Mucosa of descending colon (tissue), 3 donors: ENCODE measurements around the gene TENM4. TPM values are rescaled to one million over a fixed set of nuclear protein-coding genes. Genes with fewer than 3 reads are reported as not detected.
"Not testable (repeated sequence)": the region's sequence is repeated elsewhere in the genome, so short reads cannot be mapped to it uniquely, and the experiment has no call there.

Experiments
- ATAC-seq: fragments of 200-7000 bp; cut with Tn5 transposase; one replicate; pipeline ENCODE4 v1.9.1; 2020; ENCODE audit warnings: mild to moderate bottlenecking, moderate library complexity
- DNase-seq, 3 donors: peaks; one replicate each; pipeline ENCODE4 v3.0.0-alpha.2; 2020
- H3K36me3 ChIP-seq: fragments of 200-600 bp; one replicate; pipeline ENCODE4 v1.8.0; 2021; ENCODE audit warnings: low read depth, mild to moderate bottlenecking
- H3K4me1 ChIP-seq: fragments of 200-600 bp; one replicate; pipeline ENCODE4 v1.8.0; 2021; ENCODE audit warnings: low read depth, mild to moderate bottlenecking
- H3K4me3 ChIP-seq: fragments of 200-600 bp; one replicate; pipeline ENCODE4 v1.8.0; 2021; ENCODE audit warnings: mild to moderate bottlenecking
- H3K9me3 ChIP-seq: fragments of 200-600 bp; one replicate; pipeline ENCODE4 v1.8.0; 2021; ENCODE audit warnings: mild to moderate bottlenecking
- intact Hi-C, 2 donors: fragments of 100-400 bp; cut with DNase I in 1 of 2; cut with micrococcal nuclease in 1 of 2; formaldehyde crosslinking; loops; one replicate each; pipeline versions ENCODE4 v1.11.0 to v1.11.1; 2022; cut with DNase I, micrococcal nuclease
- total RNA-seq, 3 donors: library from RNA; stranded (reverse); fragmentation: NEBNext Ultra II Directional in 2 of 3; extraction: Animal tissue kit (Norgen Biotek cat#: 25700) in 2 of 3; gene quantifications; one replicate each; pipeline versions ENCODE4 v1.2.1 to v1.2.4, GENCODE V29; 2021 to 2023
- TF ChIP-seq, protein P1 (sequence below): fragments of 200-600 bp; IDR thresholded peaks from one replicate; pipeline ENCODE4 v1.8.0; 2022; ENCODE audit warnings: antibody characterized with exemption, mild to moderate bottlenecking
- donor health status: DM: no; HTN: no; CAD: no; lungs with moderate emphysema.
- donor health status: DM: no; HTN: no; CAD: no.
- donor health status: DM: no; HTN: yes; CAD: no.

Gene TENM4
- total RNA-seq, 3 donors from 2014 or later = 0.70 to 1.6 (median 1.2) TPM

GRCh38 chr11:78643676-78644056, 797.2 kb downstream of the TENM4 start:
- Histone ChIP-seq H3K4me1 (no peaks in the 10 kb centered on the region), H3K4me3 (no peak overlapping the region), H3K9me3 (no peaks in the 10 kb centered on the region), H3K36me3 (no peaks in the 10 kb centered on the region)
- ATAC-seq = no peak
- intact Hi-C loops = loop anchor here (10.0 kb wide), 3 partner anchors 161 to 451 kb away; no protein-coding TSS in a partner anchor
- DNase-seq = no peak
- TF ChIP-seq, protein P1, sequence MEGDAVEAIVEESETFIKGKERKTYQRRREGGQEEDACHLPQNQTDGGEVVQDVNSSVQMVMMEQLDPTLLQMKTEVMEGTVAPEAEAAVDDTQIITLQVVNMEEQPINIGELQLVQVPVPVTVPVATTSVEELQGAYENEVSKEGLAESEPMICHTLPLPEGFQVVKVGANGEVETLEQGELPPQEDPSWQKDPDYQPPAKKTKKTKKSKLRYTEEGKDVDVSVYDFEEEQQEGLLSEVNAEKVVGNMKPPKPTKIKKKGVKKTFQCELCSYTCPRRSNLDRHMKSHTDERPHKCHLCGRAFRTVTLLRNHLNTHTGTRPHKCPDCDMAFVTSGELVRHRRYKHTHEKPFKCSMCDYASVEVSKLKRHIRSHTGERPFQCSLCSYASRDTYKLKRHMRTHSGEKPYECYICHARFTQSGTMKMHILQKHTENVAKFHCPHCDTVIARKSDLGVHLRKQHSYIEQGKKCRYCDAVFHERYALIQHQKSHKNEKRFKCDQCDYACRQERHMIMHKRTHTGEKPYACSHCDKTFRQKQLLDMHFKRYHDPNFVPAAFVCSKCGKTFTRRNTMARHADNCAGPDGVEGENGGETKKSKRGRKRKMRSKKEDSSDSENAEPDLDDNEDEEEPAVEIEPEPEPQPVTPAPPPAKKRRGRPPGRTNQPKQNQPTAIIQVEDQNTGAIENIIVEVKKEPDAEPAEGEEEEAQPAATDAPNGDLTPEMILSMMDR = no peak

- no peak for DNase-seq
Observed at GRCh38 chr11:78642979-78643675, 797.7 kb downstream of the TENM4 start.

DNA sequence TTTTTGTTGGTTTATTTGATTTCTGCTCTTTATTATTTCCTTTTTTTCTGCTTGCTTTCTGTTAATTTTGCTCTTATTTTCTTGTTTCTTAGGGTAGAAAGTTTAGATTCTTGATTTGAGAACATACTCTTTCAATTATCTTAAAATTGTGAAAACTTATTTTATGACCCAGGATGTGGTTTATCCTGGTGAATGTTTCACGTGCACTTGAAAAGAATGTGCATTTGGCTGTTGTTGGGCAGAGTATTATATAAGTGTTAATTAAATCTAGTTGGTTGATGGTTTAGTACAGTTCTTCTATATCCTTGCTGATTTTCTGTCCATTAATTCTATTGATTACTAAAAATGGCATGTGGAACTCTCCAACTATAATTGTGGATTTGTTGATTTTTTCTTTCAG, 799.3 kb downstream of the TENM4 start:
- DNase-seq (no peak), ATAC-seq (no peak)
- H3K4me3 ChIP-seq = no peak overlapping the region
- H3K36me3 ChIP-seq = no peaks in the 10 kb centered on the region
- no peaks in the 10 kb centered on the region for H3K9me3 ChIP-seq
- intact Hi-C loops = loop anchor here (10.0 kb wide), 3 partner anchors 163 to 453 kb away; no protein-coding TSS in a partner anchor
- no peaks in the 10 kb centered on the region for H3K4me1 ChIP-seq
- TF ChIP-seq, protein P1 = no peak

More at GRCh38 chr11:78642979-78643675, 797.7 kb downstream of the TENM4 start:
- Histone ChIP-seq H3K4me1 (no peaks in the 10 kb centered on the region), H3K36me3 (no peaks in the 10 kb centered on the region), H3K4me3 (no peak overlapping the region), H3K9me3 (no peaks in the 10 kb centered on the region)
- intact Hi-C loops = loop anchor here (10.0 kb wide), 3 partner anchors 162 to 452 kb away; no protein-coding TSS in a partner anchor
- TF ChIP-seq, protein P1 = no peak
- no peak for ATAC-seq

GRCh38 chr11:78638704-78639380, 802.0 kb downstream of the TENM4 start:
- Histone ChIP-seq H3K4me3 (no peak overlapping the region), H3K9me3 (no peaks in the 10 kb centered on the region), H3K36me3 (no peaks in the 10 kb centered on the region), H3K4me1 (no peaks in the 10 kb centered on the region)
- ATAC-seq (no peak), DNase-seq (no peak)
- intact Hi-C loops = no loop called here
- TF ChIP-seq, protein P1 = no peak

GRCh38 chr11:78637527-78637926, 803.3 kb downstream of the TENM4 start:
- ATAC-seq, H3K4me3 ChIP-seq, H3K4me1 ChIP-seq, DNase-seq, H3K9me3 ChIP-seq, intact Hi-C loops, H3K36me3 ChIP-seq: not testable (repeated sequence)

DNA sequence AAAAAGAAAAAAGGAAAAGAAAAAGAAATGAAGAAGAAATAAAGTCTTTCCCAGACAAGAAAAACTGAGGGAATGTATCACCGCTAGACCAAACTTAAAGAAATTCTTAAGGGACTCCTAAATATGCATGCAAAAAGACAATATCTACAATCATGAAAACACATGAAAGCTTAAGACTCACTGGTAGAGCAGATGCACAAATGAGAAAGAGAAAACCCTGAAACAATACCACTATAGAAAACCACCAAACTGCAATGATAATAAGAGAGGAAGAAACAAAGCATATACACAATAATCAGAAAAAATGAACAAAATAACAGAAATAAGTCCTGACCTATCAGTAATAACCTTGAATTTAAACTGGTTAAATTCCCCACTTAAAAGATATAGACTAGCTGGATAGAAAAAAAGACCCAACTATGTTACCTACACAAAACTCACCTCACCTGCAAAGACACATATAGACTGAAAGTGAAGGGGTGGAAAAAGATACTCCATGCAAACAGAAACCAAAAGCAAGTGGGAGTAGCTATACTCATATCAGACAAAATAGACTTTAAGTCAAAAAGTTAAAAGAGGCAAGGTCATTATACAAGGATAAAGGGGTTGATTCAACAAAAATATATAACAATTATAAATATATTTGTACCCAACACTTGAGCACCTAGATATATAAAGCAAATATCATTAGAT, 804.9 kb downstream of the TENM4 start:
- H3K4me3 ChIP-seq = no peak overlapping the region
- H3K4me1 ChIP-seq = no peaks in the 10 kb centered on the region
- intact Hi-C loops = no loop called here
- no peaks in the 10 kb centered on the region for H3K36me3 ChIP-seq
- no peak for ATAC-seq
- no peak for DNase-seq
- TF ChIP-seq, protein P1 = no peak
- no peaks in the 10 kb centered on the region for H3K9me3 ChIP-seq
